HG03460 (cell line): ENCODE data around the gene MYBPH.

ENCODE experiments used
- ATAC-seq: cut with Tn5 transposase; IDR thresholded peaks from one replicate; pipeline ENCODE4 v1.9.1; 2021; ENCODE audit not compliant: unreplicated experiment

Gene MYBPH

GRCh38 chr1:203179667-203180005 lies 4.0 kb upstream of the MYBPH start:
- no peak for ATAC-seq

GRCh38 chr1:203178821-203179666 lies 3.4 kb upstream of the MYBPH start:
- no peak for ATAC-seq

GRCh38 chr1:203178083-203178482 lies 2.5 kb upstream of the MYBPH start:
- no peak for ATAC-seq

- ATAC-seq = no peak
Observed at GRCh38 chr1:203177470-203178039, 1.9 kb upstream of the MYBPH start.

GRCh38 chr1:203177036-203177405 lies 1.4 kb upstream of the MYBPH start:
- ATAC-seq = no peak

- ATAC-seq = no peak
Observed at GRCh38 chr1:203176273-203177035, 828 bp upstream of the MYBPH start.

- no peak for ATAC-seq
Observed at GRCh38 chr1:203175827-203176241, 208 bp upstream of the MYBPH start.

- no peak for ATAC-seq
Observed at GRCh38 chr1:203174324-203174985, 1.2 kb downstream of the MYBPH start.

- ATAC-seq = peak; percentile 97
Observed at GRCh38 chr1:203173566-203173965, 2.1 kb downstream of the MYBPH start.

- ATAC-seq = no peak
Observed at GRCh38 chr1:203173011-203173555, 2.5 kb downstream of the MYBPH start.

GRCh38 chr1:203172184-203173010 lies 3.2 kb downstream of the MYBPH start:
- ATAC-seq = no peak

GRCh38 chr1:203171341-203172183 lies 4.1 kb downstream of the MYBPH start:
- no peak for ATAC-seq

- no peak for ATAC-seq
Observed at GRCh38 chr1:203170625-203171330, 4.8 kb downstream of the MYBPH start.

GRCh38 chr1:203169770-203170520 lies 5.7 kb downstream of the MYBPH start:
- ATAC-seq = no peak

- ATAC-seq = no peak
Observed at GRCh38 chr1:203168991-203169390, 6.6 kb downstream of the MYBPH start.

GRCh38 chr1:203168256-203168786 lies 7.3 kb downstream of the MYBPH start:
- ATAC-seq = no peak

- ATAC-seq = no peak
Observed at GRCh38 chr1:203167913-203168200, 7.8 kb downstream of the MYBPH start.
